K562 (cell line): ENCODE measurements around the gene PARD3B. TPM values are rescaled to one million over a fixed set of nuclear protein-coding genes. Genes with fewer than 3 reads are reported as not detected.

ENCODE experiments used
- CREBBP ChIP-seq: IDR thresholded peaks from one replicate; pipeline ENCODE4 v1.6.1; 2012; ENCODE audit warnings: low read depth, mild to moderate bottlenecking, control low read depth, inconsistent platforms, low read length
- HMG20B ChIP-seq: fragments of 250-450 bp; sonication (Bioruptor Pico); IDR thresholded peaks from 2 replicates; pipeline ENCODE4 v1.5.0; 2021; ENCODE audit warnings: mild to moderate bottlenecking
- HOXB6 ChIP-seq: fragments of 250-450 bp; sonication (Bioruptor Pico); IDR thresholded peaks from 2 replicates; pipeline ENCODE4 v1.5.1; 2022; ENCODE audit warnings: mild to moderate bottlenecking, borderline replicate concordance
- ZBTB40 ChIP-seq, 2 experiments: fragments of 450-650 bp in 1 of 2; sonication (generic) in 1 of 2; formaldehyde crosslinking in 1 of 2; IDR thresholded peaks; 2 replicates each; pipeline versions ENCODE4 v1.7.1 to v1.9.0; 2016 to 2022; ENCODE audit warnings: inconsistent platforms in 1 of 2, mild to moderate bottlenecking in 1 of 2, missing genetic modification reagents in 1 of 2
- polyA plus RNA-seq, 8 experiments: library from polyadenylated mRNA; depleted of rRNA in 4 of 8; stranded (reverse) in 5 of 8; unstranded in 3 of 8; fragments of >200 nt; fragmentation: Nextera tagmentation in 2 of 8; fragmentation: Illumina TruSeq in 1 of 8; extraction: Ambion mirVana in 2 of 8; extraction: Trizol in 1 of 8; gene quantifications; 2 replicates each; pipeline versions ENCODE4 v1.2.1 to v1.2.3, GENCODE V29; 2011 to 2014; ENCODE audit warnings: inconsistent platforms in 1 of 8, missing spikeins in 1 of 8
- total RNA-seq, 7 experiments: library from RNA; depleted of rRNA in 6 of 7; stranded (reverse); fragments of >200 nt in 6 of 7; fragmentation: Illumina TruSeq in 2 of 7; extraction: Trizol in 2 of 7; gene quantifications; 2 replicates each; pipeline versions ENCODE4 v1.2.1 to v1.2.3, GENCODE V29; 2011 to 2021; ENCODE audit warnings: low replicate concordance in 1 of 7

Gene PARD3B
- total and polyA plus RNA-seq, 9 of the 15 experiments (the other 6 are each of a cell fraction or from before 2014, with no cell fraction given) = 0.15 to 3.0 (median 1.1) TPM

- no peak for TF ChIP-seq ZBTB40 (IDR thresholded peaks at IDR 0.05)
- TF ChIP-seq ZBTB40 (CRISPR knock-in tag; IDR thresholded peaks at IDR 0.05) = no peak
- no peak for TF ChIP-seq HMG20B (CRISPR knock-in tag)
- TF ChIP-seq CREBBP = no peak
- TF ChIP-seq HOXB6 (CRISPR knock-in tag) = no peak
Measured at GRCh38 chr2:205405752-205406151, 860.5 kb downstream of the PARD3B start (continued).
